Uterus (tissue), 4 donors: Measurements from ENCODE around the gene AKT1. TPM values are rescaled to one million over a fixed set of nuclear protein-coding genes. Genes with fewer than 3 reads are reported as not detected.
"Not testable (repeated sequence)": the region's sequence is repeated elsewhere in the genome, so short reads cannot be mapped to it uniquely, and the experiment has no call there.

Source experiments
- DNase-seq, 2 donors: peaks; one replicate each; pipeline ENCODE4 v3.0.0-alpha.2; 2019 to 2020
- H3K27ac ChIP-seq, 2 donors: fragments of 200-600 bp; sonication (generic); 1 replicate in 1 of 2; 2 replicates in 1 of 2; pipeline ENCODE4 v1.5.1; 2016 to 2018
- H3K27me3 ChIP-seq, 2 donors: fragments of 200-600 bp; sonication (generic); one replicate each; pipeline ENCODE4 v1.5.1; 2018 to 2019; ENCODE audit warnings: control low read depth in 1 of 2
- H3K36me3 ChIP-seq, 2 donors: fragments of 200-600 bp; sonication (generic); one replicate each; pipeline ENCODE4 v1.5.1; 2019; ENCODE audit warnings: control low read depth in 1 of 2
- H3K4me1 ChIP-seq, 2 donors: fragments of 200-600 bp; sonication (generic); one replicate each; pipeline ENCODE4 v1.5.1; 2018 to 2019; ENCODE audit warnings: control low read depth in 1 of 2
- H3K4me3 ChIP-seq, 2 donors: fragments of 200-600 bp; sonication (generic); 1 replicate in 1 of 2; 2 replicates in 1 of 2; pipeline ENCODE4 v1.5.1; 2018 to 2019; ENCODE audit warnings: mild to moderate bottlenecking in 1 of 2
- H3K9me3 ChIP-seq, 2 donors: fragments of 200-600 bp; sonication (generic); one replicate each; pipeline ENCODE4 v1.5.1; 2019; ENCODE audit warnings: control low read depth in 1 of 2
- POLR2A ChIP-seq, 2 donors: fragments of 450-650 bp; IDR thresholded peaks; one replicate each; pipeline ENCODE4 v1.6.1; 2016; ENCODE audit warnings: antibody characterized with exemption in 2 of 2, mild to moderate bottlenecking in 1 of 2, moderate library complexity in 1 of 2
- intact Hi-C: fragments of 100-400 bp; cut with DNase I; formaldehyde crosslinking; loops from one replicate; pipeline ENCODE4 v1.15.1; 2023; ENCODE audit warnings: low total_unique reads
- total RNA-seq, 4 donors: library from RNA; depleted of rRNA in 3 of 4; stranded (reverse); fragments of >200 nt in 3 of 4; gene quantifications; one replicate each; pipeline versions ENCODE4 v1.1.0 to v1.2.4, GENCODE V29; 2014 to 2023
- TF ChIP-seq, protein P1 (sequence below), 4 experiments: fragments of 200-600 bp in 2 of 4; fragments of 450-650 bp in 2 of 4; sonication (generic) in 2 of 4; IDR thresholded peaks; one replicate each; pipeline ENCODE4 v1.5.1; 2016 to 2019; ENCODE audit warnings: antibody characterized with exemption in 4 of 4, mild to moderate bottlenecking in 2 of 4, moderate library complexity in 1 of 4
- donor health status: DM: yes; HTN: yes; CAD: no.

Gene AKT1
- total RNA-seq, 4 donors from 2014 or later = 42.9 to 121 (median 101) TPM

DNA sequence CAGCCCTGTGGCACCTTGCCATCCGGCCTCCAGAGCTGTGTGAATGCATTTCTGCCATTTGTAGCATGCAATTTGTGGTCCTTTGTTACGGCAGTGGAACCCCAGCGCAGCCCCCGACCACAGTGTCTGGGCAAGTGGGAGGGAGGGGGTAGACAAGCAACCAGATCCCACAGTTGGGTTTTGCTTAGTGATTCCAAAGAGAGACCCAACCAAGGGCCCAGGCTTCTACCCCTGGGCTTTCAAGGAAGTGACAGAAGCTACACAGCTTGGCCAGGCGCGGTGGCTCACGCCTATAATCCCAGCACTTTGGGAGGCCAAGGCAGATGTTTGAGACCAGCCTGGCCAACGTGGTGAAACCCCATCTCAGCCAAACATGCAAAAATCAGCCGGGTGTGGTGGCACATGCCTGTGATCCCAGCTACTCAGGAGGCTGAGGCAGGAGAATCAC is 23.2 kb upstream of the AKT1 start:
- peaks cover 0 to 8% of the 10 kb centered on the region in 2 donors for H3K4me1 ChIP-seq
- H3K4me3 ChIP-seq = no peak overlapping the region
- intact Hi-C loops = no loop called here
- peak in 1 of 2 donors; percentile 14 for DNase-seq
- no peaks in the 10 kb centered on the region for H3K9me3 ChIP-seq
- H3K27me3 ChIP-seq = no peaks in the 10 kb centered on the region
- TF ChIP-seq, protein P1, sequence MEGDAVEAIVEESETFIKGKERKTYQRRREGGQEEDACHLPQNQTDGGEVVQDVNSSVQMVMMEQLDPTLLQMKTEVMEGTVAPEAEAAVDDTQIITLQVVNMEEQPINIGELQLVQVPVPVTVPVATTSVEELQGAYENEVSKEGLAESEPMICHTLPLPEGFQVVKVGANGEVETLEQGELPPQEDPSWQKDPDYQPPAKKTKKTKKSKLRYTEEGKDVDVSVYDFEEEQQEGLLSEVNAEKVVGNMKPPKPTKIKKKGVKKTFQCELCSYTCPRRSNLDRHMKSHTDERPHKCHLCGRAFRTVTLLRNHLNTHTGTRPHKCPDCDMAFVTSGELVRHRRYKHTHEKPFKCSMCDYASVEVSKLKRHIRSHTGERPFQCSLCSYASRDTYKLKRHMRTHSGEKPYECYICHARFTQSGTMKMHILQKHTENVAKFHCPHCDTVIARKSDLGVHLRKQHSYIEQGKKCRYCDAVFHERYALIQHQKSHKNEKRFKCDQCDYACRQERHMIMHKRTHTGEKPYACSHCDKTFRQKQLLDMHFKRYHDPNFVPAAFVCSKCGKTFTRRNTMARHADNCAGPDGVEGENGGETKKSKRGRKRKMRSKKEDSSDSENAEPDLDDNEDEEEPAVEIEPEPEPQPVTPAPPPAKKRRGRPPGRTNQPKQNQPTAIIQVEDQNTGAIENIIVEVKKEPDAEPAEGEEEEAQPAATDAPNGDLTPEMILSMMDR (IDR thresholded peaks at IDR 0.05) = no peak
- no peak for TF ChIP-seq POLR2A (IDR thresholded peaks at IDR 0.05)
- H3K36me3 ChIP-seq = no peaks in the 10 kb centered on the region
- no peak overlapping the region for H3K27ac ChIP-seq

DNA sequence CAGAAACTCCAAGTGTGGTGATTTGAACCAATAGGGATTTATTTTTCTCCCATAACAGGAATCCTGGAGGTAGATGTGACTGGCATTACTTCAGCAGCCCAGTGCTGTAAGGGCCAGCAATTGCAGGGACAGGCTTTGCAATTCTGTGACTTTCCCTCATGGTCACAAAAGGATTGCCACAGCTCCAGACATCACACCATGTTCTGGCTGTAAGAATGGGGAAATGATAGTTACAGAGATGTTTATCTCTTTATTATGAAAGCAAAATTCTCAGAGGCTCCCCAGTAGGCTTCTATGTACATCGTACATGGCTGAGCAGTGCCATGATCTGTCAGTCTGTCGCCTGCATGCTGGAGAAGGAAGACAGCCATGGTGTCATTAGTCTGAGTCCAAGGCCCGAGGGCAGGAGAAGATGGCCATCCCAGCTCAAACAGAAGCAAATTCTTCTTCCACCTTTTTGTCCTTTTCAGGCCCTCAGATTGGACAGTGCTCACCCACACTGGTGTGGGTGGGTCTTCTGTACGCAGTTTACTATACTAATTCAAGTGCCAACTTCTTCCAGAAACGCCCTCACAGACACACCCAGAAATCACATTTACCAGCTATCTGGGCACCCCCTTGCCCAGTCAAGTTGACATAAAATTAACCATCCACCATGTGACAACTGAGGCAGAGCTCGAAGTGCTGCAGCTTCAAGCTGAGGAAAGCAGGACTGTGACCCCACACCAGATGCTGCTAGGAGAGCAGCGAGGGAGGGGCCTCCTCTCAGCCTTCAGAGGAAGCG is 22.6 kb upstream of the AKT1 start:
- no peaks in the 10 kb centered on the region for H3K27me3 ChIP-seq
- no peaks in the 10 kb centered on the region for H3K36me3 ChIP-seq
- no peak overlapping the region for H3K27ac ChIP-seq
- H3K4me3 ChIP-seq = no peak overlapping the region
- peak in 1 of 2 donors; percentile 3 for DNase-seq
- no peaks in the 10 kb centered on the region for H3K9me3 ChIP-seq
- TF ChIP-seq, protein P1 (IDR thresholded peaks at IDR 0.05) = no peak
- TF ChIP-seq POLR2A (IDR thresholded peaks at IDR 0.05) = no peak
- H3K4me1 ChIP-seq = peaks cover 0 to 8% of the 10 kb centered on the region in 2 donors
- intact Hi-C loops = no loop called here

DNA sequence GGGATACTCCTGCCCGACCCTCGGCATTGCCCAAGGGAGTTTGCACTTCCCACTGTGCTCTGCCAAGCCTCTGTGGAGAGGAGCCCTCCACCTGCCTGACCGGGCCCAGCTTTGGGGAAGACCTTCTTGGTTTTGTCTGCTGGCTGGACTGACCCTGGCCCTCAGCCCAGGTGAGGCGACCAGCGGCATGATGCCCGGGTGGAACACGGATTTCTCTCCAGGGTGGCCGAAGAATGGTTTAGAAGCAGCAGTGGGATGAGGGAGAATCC is 21.0 kb upstream of the AKT1 start:
- H3K9me3 ChIP-seq = no peaks in the 10 kb centered on the region
- TF ChIP-seq, protein P1 (IDR thresholded peaks at IDR 0.05) = no peak
- TF ChIP-seq POLR2A (IDR thresholded peaks at IDR 0.05) = no peak
- DNase-seq = no peak
- no peaks in the 10 kb centered on the region for H3K36me3 ChIP-seq
- H3K4me3 ChIP-seq = peak overlapping the region; percentile 55 to 83
- peaks cover 0 to 8% of the 10 kb centered on the region in 2 donors for H3K4me1 ChIP-seq
- no peaks in the 10 kb centered on the region for H3K27me3 ChIP-seq
- intact Hi-C loops = no loop called here
- peak overlapping the region; percentile 87 to 96 for H3K27ac ChIP-seq

DNA sequence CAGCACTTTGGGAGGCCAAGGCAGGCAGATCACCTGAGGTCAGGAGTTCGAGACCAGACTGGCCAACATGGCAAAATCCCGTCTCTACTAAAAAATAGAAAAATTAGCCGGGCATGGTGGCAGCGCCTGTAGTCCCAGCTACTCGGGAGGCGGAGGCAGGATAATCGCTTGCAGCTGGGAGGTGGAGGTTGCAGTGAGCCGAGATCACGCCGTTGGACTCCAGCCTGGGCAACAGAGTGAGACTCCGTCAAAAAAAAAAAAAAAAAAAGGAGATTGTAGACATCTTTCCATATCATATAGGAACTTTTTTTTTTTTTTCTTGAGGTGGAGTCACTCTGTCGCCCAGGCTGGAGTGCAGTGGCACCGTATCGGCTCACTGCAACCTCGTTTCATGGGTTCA is 19.2 kb upstream of the AKT1 start:
- intact Hi-C loops, H3K9me3 ChIP-seq, H3K4me1 ChIP-seq, H3K27me3 ChIP-seq, H3K36me3 ChIP-seq: not testable (repeated sequence)
- Histone ChIP-seq H3K4me3 (peak overlapping the region in 1 of 2 donors; percentile 83), H3K27ac (peak overlapping the region; percentile 87 to 96)
- peak in 1 of 2 donors; percentile 6 for DNase-seq

DNA sequence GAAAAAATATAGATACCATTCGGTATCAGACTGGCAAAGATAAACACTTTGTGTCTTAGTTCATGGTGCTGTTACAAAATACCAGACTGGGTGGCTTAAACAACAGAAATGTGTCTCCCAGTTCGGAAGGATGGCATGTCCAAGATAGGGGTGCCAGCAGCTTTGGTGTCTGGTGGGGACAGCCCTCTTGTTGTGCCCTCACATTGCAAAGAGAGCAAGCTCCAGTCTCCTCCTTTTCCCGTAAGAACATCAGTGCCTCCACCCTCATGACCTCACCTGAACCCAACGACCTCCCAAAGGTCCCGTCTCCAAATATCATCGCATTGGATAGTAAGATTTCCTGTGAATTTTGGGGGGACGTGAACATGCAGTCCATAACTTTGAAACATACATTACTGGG is 17.7 kb upstream of the AKT1 start:
- peak in 1 of 2 donors; percentile 8 for DNase-seq
- H3K4me1 ChIP-seq = peaks cover 0 to 8% of the 10 kb centered on the region in 2 donors
- H3K27me3 ChIP-seq = no peaks in the 10 kb centered on the region
- TF ChIP-seq, protein P1 (IDR thresholded peaks at IDR 0.05) = no peak
- no peak for TF ChIP-seq POLR2A (IDR thresholded peaks at IDR 0.05)
- intact Hi-C loops = no loop called here
- no peak overlapping the region for H3K4me3 ChIP-seq
- H3K9me3 ChIP-seq = no peaks in the 10 kb centered on the region
- H3K36me3 ChIP-seq = no peaks in the 10 kb centered on the region
- no peak overlapping the region for H3K27ac ChIP-seq
